Heart right ventricle (tissue), 16 donors: ENCODE data around the gene NXNL1. TPM values are rescaled to one million over a fixed set of nuclear protein-coding genes. Genes with fewer than 3 reads are reported as not detected.

Source experiments
- ATAC-seq, 8 donors: fragments of 200-7000 bp; cut with Tn5 transposase; one replicate each; pipeline ENCODE4 v1.9.1; 2020; ENCODE audit warnings: mild to moderate bottlenecking in 8 of 8, moderate library complexity in 8 of 8, moderate number of reproducible peaks in 1 of 8
- DNase-seq, 2 donors: peaks; one replicate each; pipeline ENCODE4 v3.0.0-alpha.2; 2020
- H3K27ac ChIP-seq, 10 donors: fragments of 200-600 bp; sonication (generic) in 2 of 10; one replicate each; pipeline versions ENCODE4 v1.5.0 to v1.8.0; 2020 to 2022; ENCODE audit warnings: mild to moderate bottlenecking in 3 of 10
- H3K27me3 ChIP-seq, 7 donors: fragments of 200-600 bp; one replicate each; pipeline ENCODE4 v1.8.0; 2021 to 2022; ENCODE audit warnings: mild to moderate bottlenecking in 2 of 7
- H3K36me3 ChIP-seq, 9 donors: fragments of 200-600 bp; sonication (generic) in 1 of 9; one replicate each; pipeline versions ENCODE4 v1.5.0 to v1.8.0; 2020 to 2022; ENCODE audit warnings: mild to moderate bottlenecking in 2 of 9
- H3K4me1 ChIP-seq, 9 donors: fragments of 200-600 bp; sonication (generic) in 1 of 9; one replicate each; pipeline versions ENCODE4 v1.5.0 to v1.8.0; 2020 to 2022; ENCODE audit warnings: mild to moderate bottlenecking in 4 of 9
- H3K4me3 ChIP-seq, 10 donors: fragments of 200-600 bp; sonication (generic) in 2 of 10; one replicate each; pipeline versions ENCODE4 v1.5.0 to v1.8.0; 2020 to 2022; ENCODE audit warnings: mild to moderate bottlenecking in 7 of 10, moderate library complexity in 2 of 10
- H3K9me3 ChIP-seq, 11 donors: fragments of 200-600 bp in 10 of 11; sonication (generic) in 2 of 11; one replicate each; pipeline versions ENCODE4 v1.5.0 to v1.8.0; 2013 to 2022; ENCODE audit warnings: mild to moderate bottlenecking in 2 of 11, control low read depth in 1 of 11, moderate library complexity in 1 of 11
- WGBS, 2 donors: extraction: QIAGEN DNeasy Blood & Tissue Kit; methylation state at CpG; one replicate each; pipeline ENCODE4 v1.1.7; 2013; ENCODE audit warnings: inconsistent platforms in 1 of 2; 5-methylcytosine and 5-hydroxymethylcytosine counted together
- intact Hi-C, 10 donors: fragments of 100-400 bp; cut with DNase I; formaldehyde crosslinking; loops; one replicate each; pipeline versions ENCODE4 v1.11.1 to v1.14.2; 2022
- polyA plus RNA-seq, 2 donors: library from polyadenylated mRNA; stranded (reverse); fragments of 200-250 nt; gene quantifications; one replicate each; pipeline ENCODE4 v1.2.3, GENCODE V29; 2013
- total RNA-seq, 10 donors: library from RNA; stranded (reverse); fragmentation: NEBNext Ultra II Directional in 3 of 10; extraction: Animal tissue kit (Norgen Biotek cat#: 25700) in 3 of 10; gene quantifications; one replicate each; pipeline versions ENCODE4 v1.2.1 to v1.2.4, GENCODE V29; 2021 to 2023
- TF ChIP-seq, protein P1 (sequence below), 9 donors: fragments of 200-600 bp; sonication (generic) in 2 of 9; IDR thresholded peaks; one replicate each; pipeline versions ENCODE4 v1.5.0 to v1.8.0; 2021 to 2022; ENCODE audit warnings: antibody characterized with exemption in 9 of 9, mild to moderate bottlenecking in 5 of 9, moderate library complexity in 1 of 9
- donor health status: Arrhythmogenic right ventricular cardiomyopathy.
- donor health status: ischemic (EF 13 %, LVEDD 7.1; RV severe dilation, severe dysfunction).
- donor health status: healthy with polysubstance abuse.
- donor health status: DM: no; HTN: yes; CAD: no.
- donor health status: DM: no; HTN: no; CAD: no.
- donor health status: ischemic (EF 25% LVEDD 6.9; RV normal size, moderate dysfunction).
- donor health status: ischemic (EF 25% LVEDD 5.7; RV mildly dilated, moderate dysfunction).
- donor health status: healthy.
- donor health status: DM: yes; HTN: yes; CAD: no.
- donor health status: Ischemic cardiomyopathy.
- donor health status: ischemic (EF 35%, LVEDD 5.7; RV mildly dilated, moderate dysfunction).
- donor health status: nonischemic (EF 11% LVEDD 7.7; RV severe dilation, severe dysfunction).
- donor health status: DM: yes; HTN: yes; CAD: no.
- donor health status: PGD.
- donor health status: ischemic (EF 29% LVEDD 5.4; RV normal size, mild dysfunction).
- donor health status: nonischemic (EF 23%, LVEDD 6.1; RV moderate dilation, normal function).

The NXNL1 gene
- total and polyA plus RNA-seq, 12 donors = 0.42 to 1.1 (median 0.58) TPM; not detected in 7

GRCh38 chr19:17495639-17496296 is 35.0 kb upstream of the NXNL1 start:
- Histone ChIP-seq H3K9me3 (no peaks in the 10 kb centered on the region), H3K4me3 (no peak overlapping the region), H3K4me1 (peaks cover 0 to 44% (median 25%) of the 10 kb centered on the region in 9 donors), H3K27ac (no peak overlapping the region), H3K36me3 (peaks cover 0 to 52% (median 12%) of the 10 kb centered on the region in 9 donors), H3K27me3 (no peaks in the 10 kb centered on the region)
- intact Hi-C loops = no loop called here
- TF ChIP-seq, protein P1, sequence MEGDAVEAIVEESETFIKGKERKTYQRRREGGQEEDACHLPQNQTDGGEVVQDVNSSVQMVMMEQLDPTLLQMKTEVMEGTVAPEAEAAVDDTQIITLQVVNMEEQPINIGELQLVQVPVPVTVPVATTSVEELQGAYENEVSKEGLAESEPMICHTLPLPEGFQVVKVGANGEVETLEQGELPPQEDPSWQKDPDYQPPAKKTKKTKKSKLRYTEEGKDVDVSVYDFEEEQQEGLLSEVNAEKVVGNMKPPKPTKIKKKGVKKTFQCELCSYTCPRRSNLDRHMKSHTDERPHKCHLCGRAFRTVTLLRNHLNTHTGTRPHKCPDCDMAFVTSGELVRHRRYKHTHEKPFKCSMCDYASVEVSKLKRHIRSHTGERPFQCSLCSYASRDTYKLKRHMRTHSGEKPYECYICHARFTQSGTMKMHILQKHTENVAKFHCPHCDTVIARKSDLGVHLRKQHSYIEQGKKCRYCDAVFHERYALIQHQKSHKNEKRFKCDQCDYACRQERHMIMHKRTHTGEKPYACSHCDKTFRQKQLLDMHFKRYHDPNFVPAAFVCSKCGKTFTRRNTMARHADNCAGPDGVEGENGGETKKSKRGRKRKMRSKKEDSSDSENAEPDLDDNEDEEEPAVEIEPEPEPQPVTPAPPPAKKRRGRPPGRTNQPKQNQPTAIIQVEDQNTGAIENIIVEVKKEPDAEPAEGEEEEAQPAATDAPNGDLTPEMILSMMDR (IDR thresholded peaks at IDR 0.05) = no peak
- ATAC-seq = no peak
- WGBS, 2 donors = 72% methylated on average over 9 of the region's 9 CpGs
- DNase-seq = no peak

DNA sequence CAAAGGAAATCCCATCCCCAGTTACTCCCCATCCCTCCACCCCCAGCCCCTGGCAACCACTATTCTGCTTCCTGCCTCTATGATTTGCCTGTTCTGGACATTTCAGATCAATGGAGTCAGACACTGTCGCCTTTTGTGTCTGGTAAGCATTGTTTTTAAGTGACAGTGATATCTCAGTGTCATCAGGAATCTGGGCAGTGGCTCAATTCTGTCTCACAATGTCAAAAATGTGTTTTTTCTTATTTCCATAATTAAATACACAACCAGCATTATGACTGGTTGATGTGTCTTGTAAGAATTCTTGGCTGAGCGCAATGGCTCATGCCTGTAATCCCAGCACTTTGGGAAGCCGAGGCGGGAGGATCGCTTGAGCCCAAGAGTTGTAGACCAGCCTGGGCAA is 30.6 kb upstream of the NXNL1 start:
- H3K27ac ChIP-seq = peak overlapping the region in 3 of 10 donors; percentile 14 to 71 (median 58)

GRCh38 chr19:17490411-17490810 is 29.7 kb upstream of the NXNL1 start:
- TF ChIP-seq, protein P1 (IDR thresholded peaks at IDR 0.05) = no peak
- H3K4me1 ChIP-seq = peaks cover 8 to 37% (median 18%) of the 10 kb centered on the region in 9 donors
- intact Hi-C loops = no loop called here
- no peaks in the 10 kb centered on the region for H3K27me3 ChIP-seq
- H3K27ac ChIP-seq = peak overlapping the region in 3 of 10 donors; percentile 14 to 71 (median 58)
- DNase-seq (no peak), ATAC-seq (no peak)
- no peak overlapping the region for H3K4me3 ChIP-seq
- 64 to 67% methylated on average over 4 of the region's 4 CpGs for WGBS, 2 donors
- H3K9me3 ChIP-seq = no peaks in the 10 kb centered on the region
- H3K36me3 ChIP-seq = peaks cover 0 to 64% (median 3%) of the 10 kb centered on the region in 9 donors

More for the DNA sequence above, 30.6 kb upstream of the NXNL1 start:
- no peak overlapping the region for H3K4me3 ChIP-seq
- no peak for ATAC-seq
- 73 to 76% methylated on average over 5 of the region's 5 CpGs for WGBS, 2 donors
- H3K27me3 ChIP-seq = no peaks in the 10 kb centered on the region
- H3K9me3 ChIP-seq = no peaks in the 10 kb centered on the region
- TF ChIP-seq, protein P1 (IDR thresholded peaks at IDR 0.05) = no peak
- H3K4me1 ChIP-seq = peaks cover 8 to 41% (median 18%) of the 10 kb centered on the region in 9 donors
- H3K36me3 ChIP-seq = peaks cover 0 to 69% (median 3%) of the 10 kb centered on the region in 9 donors
- no peak for DNase-seq
- intact Hi-C loops = no loop called here

DNA sequence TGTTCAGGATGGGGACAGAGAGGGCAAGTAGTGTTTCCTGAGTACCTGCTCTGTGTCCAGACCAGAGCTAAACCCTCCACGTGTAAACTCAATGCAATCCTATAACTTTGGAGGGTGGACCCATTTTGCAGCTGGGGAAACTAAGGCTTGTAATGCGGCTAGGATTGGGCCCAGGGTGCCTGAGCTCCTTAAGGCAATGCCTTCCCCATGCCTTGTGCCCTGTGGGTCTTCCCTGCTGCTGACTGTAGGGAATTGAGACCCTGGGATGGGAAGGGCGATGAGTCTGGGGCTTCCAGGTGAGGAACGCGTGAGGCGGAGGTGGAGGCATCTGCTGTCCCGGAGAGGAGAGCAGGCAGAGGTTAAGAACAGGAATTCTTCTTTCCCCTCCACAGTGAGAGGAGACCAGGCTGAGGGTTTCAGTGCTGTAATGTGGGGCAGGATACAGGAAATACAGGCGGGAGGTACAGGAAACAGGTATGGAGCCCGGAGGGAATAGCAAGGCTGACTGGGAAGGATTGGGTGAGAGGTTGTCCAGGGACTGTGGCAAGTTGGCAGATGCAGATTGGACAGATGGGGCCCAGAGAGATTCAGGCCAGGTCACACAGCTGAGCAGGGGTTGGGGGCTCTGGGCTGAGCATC is 28.8 kb upstream of the NXNL1 start:
- no peaks in the 10 kb centered on the region for H3K9me3 ChIP-seq
- intact Hi-C loops = no loop called here
- ATAC-seq (peak in 6 of 8 donors; percentile 11 to 66 (median 23)), DNase-seq (no peak)
- WGBS, 2 donors = 63 to 84% methylated on average over 9 of the region's 9 CpGs
- H3K27me3 ChIP-seq = no peaks in the 10 kb centered on the region
- peaks cover 0 to 63% (median 3%) of the 10 kb centered on the region in 9 donors for H3K36me3 ChIP-seq
- peak overlapping the region in 2 of 10 donors; percentile 30 to 39 for H3K4me3 ChIP-seq
- peak overlapping the region in 8 of 10 donors; percentile 15 to 71 (median 46) for H3K27ac ChIP-seq
- TF ChIP-seq, protein P1 (IDR thresholded peaks at IDR 0.05) = peak in 1 of 9 donors; percentile 1
- H3K4me1 ChIP-seq = peaks cover 8 to 37% (median 18%) of the 10 kb centered on the region in 9 donors
